ENCODE data around the gene FZR1. TPM values are rescaled to one million over a fixed set of nuclear protein-coding genes. Genes with fewer than 3 reads are reported as not detected.

Gene FZR1
- total RNA-seq, 1 experiment from 2014 or later = 48.2 TPM

DNA sequence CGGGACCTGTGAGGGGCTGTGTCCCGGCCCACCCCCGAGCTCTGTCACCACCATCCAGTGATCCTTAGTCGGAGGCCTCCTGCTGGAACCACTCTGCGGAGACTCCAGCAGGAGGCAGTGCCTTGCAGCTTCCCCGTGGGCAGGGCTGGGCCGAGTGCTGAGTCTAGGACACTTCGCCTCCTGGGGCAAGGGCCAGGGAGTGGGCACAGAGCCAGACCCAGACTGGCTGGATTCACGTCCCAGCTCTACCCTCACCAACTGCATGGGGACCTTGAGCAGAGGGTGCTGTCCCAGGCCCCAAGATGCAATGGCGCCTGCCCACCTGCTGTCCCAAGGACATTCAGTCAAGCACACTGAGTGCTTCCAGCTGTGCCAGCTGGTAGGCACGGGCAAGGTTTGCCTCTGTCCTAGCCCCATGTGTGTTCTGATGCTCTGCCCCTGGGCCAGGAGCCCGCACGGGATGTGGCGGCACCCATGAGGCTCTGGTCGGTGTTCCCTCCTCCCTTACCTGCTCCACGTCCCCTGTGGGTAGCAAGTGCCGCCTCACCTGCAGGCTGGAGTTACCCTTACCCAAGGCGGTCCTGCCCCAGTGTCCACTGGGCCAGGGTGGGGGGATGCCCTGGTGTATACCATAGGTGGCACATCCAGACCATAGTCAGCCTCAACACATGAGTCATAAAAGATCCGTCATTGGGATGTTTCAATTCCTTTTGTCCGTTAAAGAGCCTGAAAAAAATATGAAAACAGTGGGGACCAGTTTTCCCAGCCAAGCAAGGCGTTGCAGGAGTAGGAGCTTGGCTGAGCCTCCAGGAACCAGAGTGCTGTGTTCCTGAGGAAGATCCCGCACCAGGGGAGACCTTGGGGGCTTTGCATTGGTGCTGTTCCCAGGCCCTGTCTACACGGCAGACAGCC is 7.4 kb downstream of the FZR1 start:
- DNase-seq (ENCODE audit: low read depth) = no peak

DNA sequence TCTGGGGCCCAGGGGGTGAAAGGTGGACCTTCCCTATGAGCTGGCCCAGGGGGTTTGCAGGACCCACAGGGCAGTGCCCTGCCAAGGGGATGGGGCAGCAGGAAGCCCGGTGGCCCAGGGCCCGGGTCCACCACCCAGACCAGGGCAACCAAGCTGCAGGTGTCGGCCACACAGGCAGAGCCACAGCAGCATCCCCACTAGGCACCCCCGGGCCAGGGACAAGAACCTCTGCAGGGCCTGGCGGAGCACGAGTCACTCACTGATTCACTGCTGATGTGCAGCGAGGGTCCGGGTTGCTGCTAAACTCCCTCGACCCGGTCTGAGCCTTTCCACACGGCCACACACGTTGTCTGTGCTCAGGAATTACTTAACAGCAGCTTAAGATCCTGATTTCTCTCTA is 8.8 kb downstream of the FZR1 start:
- DNase-seq (ENCODE audit: low read depth) = no peak

DNA sequence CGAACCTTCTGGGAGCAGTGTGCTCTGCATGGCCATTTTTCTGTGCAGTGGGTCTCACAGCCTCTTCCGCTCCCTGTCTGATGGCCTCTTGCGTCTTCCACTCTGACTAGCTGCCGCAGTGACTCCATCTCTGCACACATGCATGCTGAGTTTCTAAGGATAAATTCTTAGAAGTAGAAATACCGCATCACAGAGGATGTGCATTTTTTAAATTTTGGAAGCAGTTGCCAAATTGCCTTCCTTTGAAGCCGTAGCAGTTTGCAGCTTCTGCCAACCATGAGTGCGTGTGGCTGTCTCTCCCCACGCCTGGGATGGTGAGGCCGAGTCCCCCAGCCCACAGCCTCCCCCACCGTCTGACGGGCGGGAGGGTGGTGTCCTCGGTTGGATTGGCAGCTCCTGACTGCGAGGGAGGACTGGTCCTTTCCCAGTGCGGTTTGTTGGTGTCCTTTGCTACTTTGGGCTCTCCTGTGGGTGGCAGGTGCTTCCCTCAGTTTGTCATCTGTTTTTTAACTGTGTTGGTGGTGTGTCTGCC is 9.8 kb downstream of the FZR1 start:
- no peak for DNase-seq (ENCODE audit: low read depth)

DNA sequence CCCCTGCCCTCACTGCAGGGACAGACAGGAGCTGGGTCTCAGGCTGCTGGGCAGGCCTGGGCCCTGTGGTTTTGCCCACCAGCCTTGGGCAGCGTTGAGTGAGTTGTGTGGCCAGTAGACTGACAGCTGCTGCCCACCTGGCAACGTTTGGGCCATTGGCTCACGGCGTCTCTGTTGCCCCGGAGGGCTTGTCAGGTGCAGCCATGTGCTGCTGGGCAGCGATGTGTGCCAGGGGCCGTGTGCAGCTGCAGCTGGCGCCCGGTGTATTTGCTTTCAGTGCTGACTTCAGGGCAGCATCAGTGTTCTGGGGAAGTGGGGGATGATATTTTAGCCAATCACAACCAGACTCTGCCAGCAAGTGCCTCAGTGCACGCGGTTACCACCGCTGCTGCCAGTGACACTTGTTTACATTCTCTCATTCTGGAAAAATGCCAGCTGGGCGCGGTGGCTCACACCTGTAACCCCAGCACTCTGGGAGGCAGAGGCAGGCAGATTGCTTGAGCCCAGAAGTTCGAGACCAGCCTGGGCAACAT is 10.6 kb downstream of the FZR1 start:
- no peak for DNase-seq (ENCODE audit: low read depth)

DNA sequence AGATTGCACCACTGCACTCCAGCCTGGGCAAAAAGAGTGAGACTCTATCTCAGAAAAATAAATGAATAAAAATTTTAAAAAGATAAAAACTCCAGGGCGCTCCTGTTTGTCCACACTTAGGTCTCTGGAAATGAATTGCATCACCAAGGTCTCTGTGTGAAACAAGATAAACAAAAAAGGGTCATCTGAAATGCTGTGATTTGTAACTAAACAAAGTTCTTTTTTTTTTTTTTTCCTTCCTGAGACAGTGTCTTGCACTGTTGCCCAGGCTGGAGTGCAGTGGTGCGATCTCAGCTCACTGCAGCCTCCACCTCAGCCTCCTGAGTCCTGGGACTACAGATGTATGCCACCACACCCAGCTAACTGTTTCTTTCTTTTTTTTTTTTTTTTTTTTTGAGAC is 11.5 kb downstream of the FZR1 start:
- no peak for DNase-seq (ENCODE audit: low read depth)

DNA sequence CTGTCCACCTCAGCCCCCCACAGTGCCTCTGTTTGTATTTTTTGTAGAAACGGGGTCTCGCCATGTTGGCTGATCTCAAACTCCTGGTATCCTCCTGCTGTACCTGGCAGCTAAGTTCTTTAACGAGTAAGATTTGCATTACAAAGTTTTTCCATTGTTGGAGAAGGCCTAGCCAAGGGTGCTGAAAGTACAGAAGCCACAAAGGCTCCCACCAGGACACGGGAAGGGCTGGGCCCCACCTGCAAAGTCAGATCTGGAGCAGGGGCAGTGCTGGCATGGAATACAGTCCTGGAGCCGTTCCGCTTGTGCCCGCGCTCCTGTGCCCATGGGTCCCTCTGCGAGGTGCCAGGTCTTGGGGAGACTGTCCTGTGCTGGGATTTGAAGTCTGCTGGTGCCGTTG is 12.1 kb downstream of the FZR1 start:
- no peak for DNase-seq (ENCODE audit: low read depth)

DNA sequence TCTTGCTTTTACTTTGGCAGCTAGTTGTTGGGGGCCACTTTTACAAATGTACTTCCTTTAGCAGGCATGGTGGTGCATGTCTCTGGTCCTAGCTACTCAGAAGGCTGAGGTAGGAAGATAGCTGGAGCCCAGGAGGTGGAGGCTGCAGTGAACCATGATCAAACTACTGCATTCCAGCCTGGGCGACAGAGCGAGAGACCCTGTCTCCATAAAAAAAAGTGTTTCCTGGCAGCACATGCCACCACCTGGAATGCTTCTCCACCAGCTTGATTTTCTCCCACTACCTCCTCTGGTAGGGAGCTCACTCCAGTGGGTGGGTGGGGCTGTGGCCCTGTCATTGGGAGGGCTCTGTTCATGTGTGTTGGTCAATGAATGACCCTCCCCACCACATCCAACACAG is 12.5 kb downstream of the FZR1 start:
- DNase-seq (ENCODE audit: low read depth) = no peak

DNA sequence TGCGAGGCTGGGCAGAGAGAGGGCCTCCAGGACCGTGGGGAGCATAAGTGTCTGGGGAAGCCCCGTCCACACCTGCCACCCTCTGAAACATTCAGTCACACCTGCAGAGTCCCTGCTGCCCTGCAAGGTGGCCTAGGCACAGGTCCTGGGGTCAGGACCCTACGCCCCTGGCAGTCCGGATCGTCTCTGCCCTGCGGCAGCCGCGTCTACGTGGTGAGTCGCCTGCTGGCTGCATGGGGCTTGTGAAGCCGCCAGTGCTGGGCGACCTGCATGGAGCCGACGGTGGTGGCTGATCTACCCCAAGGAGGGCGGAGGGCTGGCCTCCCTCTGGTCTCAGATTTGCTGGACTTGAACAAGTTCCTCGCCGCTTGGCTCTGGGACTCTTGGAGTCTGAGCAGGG is 13.0 kb downstream of the FZR1 start:
- no peak for DNase-seq (ENCODE audit: low read depth)

DNA sequence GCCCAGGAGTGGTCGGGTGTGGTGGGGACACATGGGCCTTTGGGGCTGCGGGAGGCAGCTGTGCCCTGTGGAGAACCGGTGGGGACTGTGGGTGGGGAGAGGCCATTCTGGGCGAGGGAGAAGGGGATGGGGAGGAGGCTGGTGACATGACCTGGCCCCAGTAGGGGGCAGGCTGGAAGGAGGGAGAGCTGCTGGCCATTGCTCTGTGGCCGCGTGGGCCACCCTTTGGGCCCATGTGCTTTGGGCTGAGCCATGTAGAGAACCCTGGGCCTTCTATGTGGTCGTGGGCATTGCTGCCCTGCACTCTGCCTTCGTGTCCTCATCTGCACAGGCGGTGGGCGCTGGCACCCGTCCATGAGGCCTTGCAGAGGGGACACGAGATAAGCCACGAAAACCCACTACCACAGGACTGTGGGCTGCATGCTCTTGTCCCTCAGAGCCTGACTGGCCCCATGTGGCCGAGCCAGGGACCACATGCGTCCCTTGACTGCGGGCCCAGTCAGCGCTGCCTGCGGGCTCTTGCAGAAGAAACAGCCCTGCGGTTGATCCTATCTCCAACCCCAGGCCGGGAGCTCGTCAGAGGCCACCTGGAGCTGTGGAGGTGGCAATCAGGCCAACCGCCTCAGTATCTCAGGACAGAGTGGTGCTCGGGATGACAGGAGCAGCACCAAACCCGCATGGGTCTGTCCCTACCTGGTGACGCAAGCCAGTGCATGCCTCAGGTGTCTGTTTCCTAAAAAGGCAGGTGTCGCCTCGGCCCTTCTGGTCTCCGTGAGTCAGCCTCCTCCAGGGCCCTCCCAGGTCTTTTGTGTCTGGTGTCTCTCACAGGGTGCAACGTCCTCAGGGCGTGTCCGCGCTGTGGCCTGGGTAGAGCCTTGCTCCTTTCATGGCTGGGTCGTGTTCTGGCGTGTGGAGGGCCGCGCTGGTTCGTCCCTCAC is 14.3 kb downstream of the FZR1 start:
- DNase-seq (ENCODE audit: low read depth) = no peak

DNA sequence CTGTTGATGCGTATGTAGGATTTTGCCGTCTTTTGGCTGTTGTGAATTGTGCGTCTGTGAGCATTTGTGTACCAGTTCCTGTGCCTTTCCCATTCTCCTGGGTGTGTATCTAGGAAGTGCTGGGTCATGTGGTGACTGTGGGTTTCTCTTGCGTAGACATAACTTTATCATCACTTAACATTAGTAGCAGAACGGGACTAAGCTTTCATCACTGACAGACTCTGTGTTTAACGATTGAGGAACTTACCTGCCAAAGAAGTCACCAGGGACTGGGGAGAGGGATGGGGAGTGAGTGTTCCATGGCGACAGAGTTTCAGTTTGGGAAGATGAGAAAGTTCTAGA is 15.0 kb downstream of the FZR1 start:
- DNase-seq (ENCODE audit: low read depth) = no peak

DNA sequence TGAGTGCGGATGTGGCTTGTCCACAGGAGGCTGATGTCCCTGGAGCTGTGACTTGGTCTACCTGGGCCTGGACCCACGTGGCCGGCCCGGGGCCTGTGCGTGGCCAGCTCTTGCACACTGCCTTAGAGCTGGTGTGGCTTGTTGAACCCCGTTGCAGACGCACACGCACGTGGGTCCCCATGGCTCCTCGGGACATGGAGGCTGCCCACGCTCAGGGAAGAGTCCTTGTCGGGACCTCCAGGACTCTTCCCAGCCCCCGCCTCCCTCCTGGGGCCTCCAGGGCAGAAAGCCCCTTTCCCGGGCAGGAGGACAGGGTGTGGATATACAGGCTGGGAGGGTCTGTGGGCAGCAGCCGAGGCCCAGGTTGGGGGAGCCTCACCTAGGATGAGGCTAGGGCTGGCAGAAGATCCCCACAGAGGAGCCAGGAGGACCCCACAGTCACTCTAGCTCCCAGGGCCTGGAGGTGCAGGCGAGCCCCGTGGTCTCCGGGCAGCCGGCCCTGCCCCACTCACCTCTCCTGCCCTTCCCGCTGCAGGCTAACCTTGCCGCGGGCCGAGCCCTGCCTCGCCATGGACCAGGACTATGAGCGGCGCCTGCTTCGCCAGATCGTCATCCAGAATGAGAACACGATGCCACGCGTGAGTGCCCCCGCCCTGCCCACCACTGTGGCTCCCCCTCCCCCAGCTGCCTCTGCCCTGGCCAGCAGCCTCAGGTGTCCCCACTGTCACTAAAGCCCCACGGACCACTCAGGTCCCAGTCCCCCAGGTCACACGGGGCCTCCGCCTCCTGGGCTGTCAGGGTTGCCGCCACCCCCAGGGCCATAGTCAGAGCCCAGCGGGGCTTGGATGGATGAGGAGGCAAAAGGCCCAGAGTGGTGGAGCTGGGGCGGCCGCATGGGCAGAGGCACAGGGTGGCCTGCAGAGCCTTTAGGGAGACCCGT is 16.6 kb downstream of the FZR1 start:
- no peak for DNase-seq (ENCODE audit: low read depth)

DNA sequence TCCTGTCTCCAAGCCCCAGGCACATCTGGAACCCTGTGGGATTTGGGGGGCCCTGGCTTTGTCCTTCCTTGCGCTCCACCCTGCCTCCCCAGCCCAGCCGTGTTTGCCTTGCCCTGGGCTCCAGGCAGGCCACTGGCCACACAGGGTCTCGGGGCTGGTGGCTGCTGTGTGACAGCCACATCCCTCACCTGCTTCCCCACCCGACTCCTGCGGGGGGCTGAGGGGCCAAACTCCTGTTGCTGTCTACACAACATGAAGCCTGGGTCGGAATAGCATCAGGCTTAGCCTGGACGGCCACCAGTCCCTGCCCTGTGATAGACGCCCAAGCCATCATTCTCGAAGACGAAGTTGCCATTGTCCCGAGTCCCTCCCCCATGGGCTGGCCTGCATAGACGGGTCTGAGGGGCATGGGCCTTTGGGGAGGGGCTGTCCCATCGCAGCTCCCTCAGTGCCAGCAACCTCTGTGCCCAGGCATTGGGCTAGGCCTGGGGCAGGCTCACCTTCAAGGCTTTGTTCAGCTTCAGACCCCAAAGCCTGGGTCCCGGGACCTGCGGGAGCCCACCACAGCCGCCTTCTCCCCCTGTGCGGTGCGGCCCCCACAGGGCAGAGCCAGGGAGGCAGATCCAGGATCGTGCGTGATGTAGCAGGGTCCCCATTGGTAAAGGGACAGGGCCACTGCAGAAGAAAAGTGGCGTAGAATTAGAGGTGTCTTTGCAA is 17.4 kb downstream of the FZR1 start:
- no peak for DNase-seq (ENCODE audit: low read depth)

DNA sequence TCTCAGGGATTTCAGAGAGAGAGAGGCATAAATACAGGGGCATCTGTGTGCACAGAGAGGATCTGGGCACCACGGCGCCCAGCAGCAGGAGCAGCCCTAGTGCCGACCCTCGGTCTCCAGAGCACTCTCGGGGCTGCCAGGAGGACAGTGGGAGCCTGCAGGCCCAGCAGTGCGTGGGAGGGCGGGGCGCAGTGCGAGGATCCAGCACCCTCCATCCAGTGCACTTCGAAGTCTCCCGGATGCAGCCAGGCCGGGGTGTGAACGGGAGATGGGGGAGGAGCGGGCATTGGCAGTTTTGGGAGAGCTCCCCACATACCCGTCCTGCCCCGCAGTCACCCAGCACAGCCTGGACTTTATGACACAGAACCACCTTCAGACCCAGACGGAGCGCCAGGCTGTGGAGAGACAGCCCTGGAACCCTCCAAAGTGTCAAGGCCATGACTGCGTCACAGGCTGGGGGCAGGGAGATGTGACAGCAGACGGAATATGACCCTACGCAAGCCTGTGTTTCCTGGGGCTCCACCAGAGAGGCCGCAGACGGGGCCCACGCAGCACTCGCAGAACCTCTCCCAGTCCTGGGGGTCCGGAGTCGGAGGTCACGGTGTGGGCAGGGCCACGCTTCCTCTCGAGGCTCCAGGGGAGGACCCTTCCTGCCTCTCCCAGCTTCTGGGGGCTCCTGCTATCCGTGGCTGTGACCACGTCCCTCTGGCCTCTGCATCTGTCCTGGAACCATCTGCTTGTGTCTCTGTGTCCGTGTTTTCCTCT is 18.1 kb downstream of the FZR1 start:
- no peak for DNase-seq (ENCODE audit: low read depth)

DNA sequence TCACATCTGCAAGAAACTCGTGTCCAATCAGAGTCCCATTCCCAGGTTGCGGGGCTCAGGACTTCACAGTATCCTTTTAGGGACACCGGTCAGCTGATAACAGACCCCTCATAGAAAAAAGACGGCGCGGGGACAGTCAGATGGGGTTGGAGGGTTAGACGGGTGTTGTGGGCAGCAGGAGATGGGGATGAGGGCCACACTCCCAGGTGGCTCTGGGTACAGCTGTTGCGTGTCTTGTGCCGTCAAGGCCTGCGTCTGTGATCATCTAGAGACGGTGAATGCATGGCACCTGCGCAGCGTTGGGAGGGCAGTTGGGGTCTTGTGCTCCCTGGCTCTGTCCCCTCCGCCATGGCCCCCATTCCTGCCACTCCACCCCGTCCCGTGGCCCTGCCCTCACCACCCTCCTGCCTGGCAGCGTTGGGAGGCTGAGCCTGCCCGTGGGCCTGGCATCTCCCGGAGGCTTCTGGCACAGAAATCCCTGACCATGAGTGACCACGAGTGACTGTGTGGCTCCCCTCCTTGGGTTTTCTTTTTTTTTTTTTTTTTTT is 18.9 kb downstream of the FZR1 start:
- DNase-seq (ENCODE audit: low read depth) = no peak

DNA sequence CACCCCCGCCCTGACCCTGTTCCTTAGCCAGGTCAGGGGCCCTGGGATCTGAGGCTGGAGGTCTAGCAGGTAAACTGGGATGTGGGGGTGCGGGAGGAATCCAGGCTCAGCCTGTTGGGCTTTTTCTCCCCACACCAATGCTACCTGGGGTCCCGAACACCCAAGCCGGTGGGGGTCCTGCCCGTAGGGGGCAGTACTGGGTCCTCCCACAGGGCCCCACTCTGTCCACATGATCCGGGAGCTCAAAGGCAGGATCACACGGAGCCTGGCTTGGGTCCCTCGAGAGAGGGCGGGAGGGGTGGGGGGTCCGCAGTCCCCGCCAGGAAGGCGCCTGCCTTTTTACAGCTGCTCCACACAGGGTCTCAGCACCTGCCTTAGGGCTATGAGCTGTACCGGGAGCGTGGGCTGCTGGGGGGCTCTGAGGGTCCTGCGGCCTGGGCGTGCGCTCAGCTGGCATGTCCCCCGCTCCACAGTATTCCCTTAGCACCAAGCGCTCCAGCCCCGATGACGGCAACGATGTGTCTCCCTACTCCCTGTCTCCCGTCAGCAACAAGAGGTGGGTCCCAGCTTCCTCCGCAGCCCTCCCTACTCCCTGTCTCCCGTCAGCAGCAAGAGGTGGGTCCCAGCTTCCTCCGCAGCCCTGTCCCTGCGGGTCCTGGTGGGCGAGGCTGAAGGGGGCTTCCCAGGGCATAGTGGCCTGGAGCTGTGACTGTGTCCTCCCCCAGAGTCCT is 20.6 kb downstream of the FZR1 start:
- no peak for DNase-seq (ENCODE audit: low read depth)

DNA sequence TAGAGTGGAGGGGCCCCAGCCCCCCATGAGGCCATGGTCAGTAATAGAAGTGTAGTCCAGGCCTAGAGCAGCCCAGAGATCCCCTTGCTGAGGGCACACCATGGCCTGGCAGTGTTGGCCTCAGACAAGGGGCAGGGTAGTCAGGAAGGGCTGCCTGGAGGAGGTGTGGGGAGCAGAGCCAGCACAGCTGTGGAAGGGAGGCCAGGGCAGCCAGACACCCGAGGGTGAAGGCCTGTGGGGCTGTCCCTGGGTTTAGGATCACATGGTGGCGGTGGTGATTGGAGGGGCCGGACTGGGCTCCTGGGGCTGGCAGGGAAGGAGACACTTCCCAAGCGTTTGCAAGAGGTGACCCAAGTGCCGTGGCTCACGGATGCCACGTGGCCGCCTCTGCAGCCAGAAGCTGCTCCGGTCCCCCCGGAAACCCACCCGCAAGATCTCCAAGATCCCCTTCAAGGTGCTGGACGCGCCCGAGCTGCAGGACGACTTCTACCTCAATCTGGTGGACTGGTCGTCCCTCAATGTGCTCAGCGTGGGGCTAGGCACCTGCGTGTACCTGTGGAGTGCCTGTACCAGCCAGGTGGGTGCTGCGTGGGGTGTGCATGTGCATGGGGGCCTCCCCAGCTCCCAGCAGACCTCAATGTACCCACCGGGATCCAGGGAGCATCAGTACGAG is 21.3 kb downstream of the FZR1 start:
- no peak for DNase-seq (ENCODE audit: low read depth)

DNA sequence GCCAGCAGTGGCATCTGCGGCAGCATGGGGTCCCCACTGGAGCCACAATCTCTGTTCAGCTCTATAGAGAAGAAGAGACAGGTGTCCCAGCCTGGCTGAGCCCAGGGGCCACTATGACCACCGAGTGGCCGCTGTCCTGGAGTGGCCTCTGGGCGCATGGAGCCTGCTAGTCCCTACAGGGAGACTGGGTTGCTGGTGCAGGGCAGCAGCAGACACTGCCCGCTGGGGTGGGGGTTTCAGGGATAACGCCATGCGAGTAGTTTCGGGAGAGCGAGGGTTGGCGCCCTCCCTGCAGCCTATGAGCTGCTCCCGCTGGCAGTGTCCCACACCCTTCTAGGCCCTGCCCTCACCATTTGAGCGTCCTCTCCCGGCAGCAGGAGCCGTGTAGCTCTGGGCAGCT is 22.0 kb downstream of the FZR1 start:
- no peak for DNase-seq (ENCODE audit: low read depth)

DNA sequence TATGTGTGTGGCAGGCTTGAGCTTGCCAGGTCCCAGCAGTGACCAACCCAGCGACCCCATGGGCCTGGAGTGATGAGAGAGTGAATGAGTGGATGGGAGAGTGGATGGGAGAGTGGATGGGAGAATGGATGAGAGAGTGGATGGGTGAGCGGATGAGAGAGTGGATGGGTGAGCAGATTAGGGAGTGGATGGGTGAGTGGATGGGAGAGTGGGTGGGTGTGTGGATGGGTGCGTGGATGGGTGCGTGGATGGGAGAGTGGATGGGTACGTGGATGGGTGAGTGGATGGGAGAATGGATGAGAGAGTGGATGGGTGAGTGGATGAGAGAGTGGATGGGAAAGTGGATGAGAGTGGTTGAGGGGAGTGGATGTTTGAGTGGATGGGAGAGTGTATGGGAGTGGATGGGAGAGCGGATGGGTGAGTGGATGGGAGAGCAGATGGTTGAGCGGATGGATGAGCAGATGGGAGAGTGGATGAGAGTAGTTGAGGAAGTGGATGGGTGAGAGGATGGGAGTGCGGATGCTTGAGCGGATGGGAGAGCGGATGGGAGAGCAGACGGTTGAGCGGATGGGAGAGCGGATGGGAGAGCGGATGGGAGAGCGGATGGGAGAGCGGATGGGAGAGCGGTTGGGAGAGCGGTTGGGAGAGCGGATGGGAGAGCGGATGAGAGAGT is 22.6 kb downstream of the FZR1 start:
- no peak for DNase-seq (ENCODE audit: low read depth)
